Smooth muscle cell (in vitro differentiated cells): Measurements from ENCODE around the gene ENDOG. TPM values are rescaled to one million over a fixed set of nuclear protein-coding genes. Genes with fewer than 3 reads are reported as not detected.

Experiments
- DNase-seq: peaks from one replicate; lab custom pipeline; 2025; ENCODE audit not compliant: unreplicated experiment; lab: John Stamatoyannopoulos, UW
- H2AFZ ChIP-seq: fragments of 200-600 bp; sonication (generic); 2 replicates; pipeline ENCODE4 v1.6.0; 2016; ENCODE audit warnings: antibody characterized with exemption, low read depth, mild to moderate bottlenecking
- H3F3A ChIP-seq: fragments of 200-600 bp; sonication (generic); 2 replicates; pipeline ENCODE4 v1.6.0; 2017; ENCODE audit warnings: antibody characterized with exemption, low read depth
- H3K27ac ChIP-seq: fragments of 200-600 bp; sonication (generic); 2 replicates; pipeline ENCODE4 v1.5.1; 2016; ENCODE audit warnings: low read depth, mild to moderate bottlenecking
- H3K27me3 ChIP-seq: fragments of 200-600 bp; sonication (generic); 2 replicates; pipeline ENCODE4 v1.6.1; 2016; ENCODE audit warnings: low read depth, mild to moderate bottlenecking
- H3K36me3 ChIP-seq: fragments of 200-600 bp; sonication (generic); 2 replicates; pipeline ENCODE4 v1.5.1; 2016; ENCODE audit warnings: low read depth
- H3K4me1 ChIP-seq: fragments of 200-600 bp; sonication (generic); 2 replicates; pipeline ENCODE4 v1.5.1; 2016; ENCODE audit warnings: low read depth
- H3K4me2 ChIP-seq: fragments of 200-600 bp; sonication (generic); 2 replicates; pipeline ENCODE4 v1.6.0; 2016; ENCODE audit warnings: mild to moderate bottlenecking
- H3K4me3 ChIP-seq: fragments of 200-600 bp; sonication (generic); 2 replicates; pipeline ENCODE4 v1.5.1; 2016; ENCODE audit warnings: mild to moderate bottlenecking
- H3K79me2 ChIP-seq: fragments of 200-600 bp; sonication (generic); 2 replicates; pipeline ENCODE4 v1.6.0; 2016; ENCODE audit warnings: low read depth, mild to moderate bottlenecking
- H3K9ac ChIP-seq: fragments of 200-600 bp; sonication (generic); 2 replicates; pipeline ENCODE4 v1.6.0; 2016; ENCODE audit warnings: low read depth
- H3K9me3 ChIP-seq: fragments of 200-600 bp; sonication (generic); replicated peaks from 2 replicates; pipeline ENCODE4 v1.5.1; 2016; ENCODE audit warnings: low read depth
- H4K20me1 ChIP-seq: fragments of 200-600 bp; sonication (generic); 2 replicates; pipeline ENCODE4 v1.6.0; 2016; ENCODE audit warnings: low read depth
- WGBS: methylation state at CpG from one replicate; pipeline ENCODE4 v1.1.7; 2016; ENCODE audit warnings: low lambda C conversion rate; 5-methylcytosine and 5-hydroxymethylcytosine counted together
- polyA plus RNA-seq: library from polyadenylated mRNA; unstranded; fragments of >200 nt; fragmentation: Nextera tagmentation; extraction: Ambion mirVana; gene quantifications from 2 replicates; pipeline ENCODE4 v1.2.1, GENCODE V29; 2016
- total RNA-seq: library from RNA; depleted of rRNA; stranded (reverse); fragments of >200 nt; gene quantifications from 2 replicates; pipeline ENCODE4 v1.2.3, GENCODE V29; 2014
- TF ChIP-seq, protein P1 (sequence below): fragments of 200-600 bp; sonication (generic); IDR thresholded peaks from 2 replicates; pipeline ENCODE4 v1.5.1; 2017; ENCODE audit warnings: borderline replicate concordance, mild to moderate bottlenecking, antibody characterized with exemption; ENCODE audit not compliant: insufficient read depth, poor library complexity, severe bottlenecking

Gene ENDOG
- total and polyA plus RNA-seq, 2 experiments from 2014 or later = 18.4 to 30.5 TPM

DNA sequence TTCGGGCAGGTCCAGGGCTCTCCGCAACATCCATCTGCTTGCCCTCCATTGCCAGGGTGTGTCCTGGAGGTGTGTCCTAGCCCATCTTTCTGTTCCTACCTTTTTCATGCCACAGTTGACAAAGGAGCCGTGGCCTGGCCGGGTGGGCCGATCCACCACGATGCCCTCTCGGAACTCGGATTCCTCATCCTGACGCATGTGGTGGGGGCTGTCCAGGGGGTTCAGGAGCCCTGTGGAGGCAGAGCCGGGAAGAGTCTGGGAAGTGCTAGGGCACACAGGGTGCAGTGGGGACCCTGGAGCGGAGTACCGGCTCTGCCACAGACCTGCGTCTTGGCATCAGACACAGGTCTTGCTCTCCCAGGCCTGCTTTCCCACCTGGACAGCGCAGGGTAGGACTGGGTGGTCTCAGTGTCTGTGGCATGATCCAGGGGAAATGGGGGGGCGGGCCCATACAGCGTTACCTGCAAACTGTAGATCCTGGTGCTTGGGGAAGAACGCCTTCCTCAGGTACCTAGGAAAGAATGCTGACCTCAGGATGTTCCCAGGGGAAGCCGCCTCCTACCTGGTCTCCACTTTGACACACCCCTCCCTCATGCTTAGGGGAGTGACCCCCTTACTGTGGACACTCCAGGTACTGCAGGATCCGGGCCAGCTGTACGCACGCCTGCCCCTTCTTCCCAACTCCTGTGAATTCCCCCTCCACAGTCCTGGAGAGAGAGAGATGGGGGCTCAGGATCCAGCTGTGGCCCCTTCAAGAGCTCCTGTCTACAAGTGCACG lies 7.8 kb downstream of the ENDOG start:
- 95% methylated on average over 22 of the region's 22 CpGs for WGBS
- DNase-seq = no peak
- H3K27me3 ChIP-seq = no peaks in the 10 kb centered on the region

DNA sequence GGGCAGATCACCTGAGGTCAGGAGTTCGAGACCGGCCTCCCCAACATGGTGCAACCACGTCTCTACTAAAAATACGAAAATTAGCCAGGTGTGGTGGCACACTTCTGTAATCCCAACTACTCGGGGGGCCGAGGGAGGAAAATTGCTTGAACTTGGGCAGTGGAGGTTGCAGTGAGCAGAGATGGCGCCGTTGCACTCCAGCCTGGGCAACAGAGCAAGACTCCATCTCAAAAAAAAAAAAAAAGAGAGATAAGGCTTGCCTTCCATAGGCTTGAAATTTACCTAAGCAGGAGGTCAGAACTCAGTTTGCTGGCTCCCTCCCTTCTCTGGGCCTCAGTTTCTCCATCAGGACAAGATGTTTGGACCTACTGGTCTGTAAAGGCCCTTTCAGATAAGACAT lies 10.0 kb downstream of the ENDOG start:
- peaks cover 8% of the 10 kb centered on the region for H3K4me1 ChIP-seq
- TF ChIP-seq, protein P1, sequence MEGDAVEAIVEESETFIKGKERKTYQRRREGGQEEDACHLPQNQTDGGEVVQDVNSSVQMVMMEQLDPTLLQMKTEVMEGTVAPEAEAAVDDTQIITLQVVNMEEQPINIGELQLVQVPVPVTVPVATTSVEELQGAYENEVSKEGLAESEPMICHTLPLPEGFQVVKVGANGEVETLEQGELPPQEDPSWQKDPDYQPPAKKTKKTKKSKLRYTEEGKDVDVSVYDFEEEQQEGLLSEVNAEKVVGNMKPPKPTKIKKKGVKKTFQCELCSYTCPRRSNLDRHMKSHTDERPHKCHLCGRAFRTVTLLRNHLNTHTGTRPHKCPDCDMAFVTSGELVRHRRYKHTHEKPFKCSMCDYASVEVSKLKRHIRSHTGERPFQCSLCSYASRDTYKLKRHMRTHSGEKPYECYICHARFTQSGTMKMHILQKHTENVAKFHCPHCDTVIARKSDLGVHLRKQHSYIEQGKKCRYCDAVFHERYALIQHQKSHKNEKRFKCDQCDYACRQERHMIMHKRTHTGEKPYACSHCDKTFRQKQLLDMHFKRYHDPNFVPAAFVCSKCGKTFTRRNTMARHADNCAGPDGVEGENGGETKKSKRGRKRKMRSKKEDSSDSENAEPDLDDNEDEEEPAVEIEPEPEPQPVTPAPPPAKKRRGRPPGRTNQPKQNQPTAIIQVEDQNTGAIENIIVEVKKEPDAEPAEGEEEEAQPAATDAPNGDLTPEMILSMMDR = no peak

More for the DNA sequence above, 7.8 kb downstream of the ENDOG start:
- H4K20me1 ChIP-seq = no peaks in the 10 kb centered on the region
- TF ChIP-seq, protein P1 = no peak
- H2AFZ ChIP-seq = no peak overlapping the region
- H3K9ac ChIP-seq = no peak overlapping the region
- no peak overlapping the region for H3K4me2 ChIP-seq
- no peaks in the 10 kb centered on the region for H3F3A ChIP-seq
- H3K9me3 ChIP-seq = no peaks in the 10 kb centered on the region
- H3K4me1 ChIP-seq = peaks cover 8% of the 10 kb centered on the region
- no peaks in the 10 kb centered on the region for H3K36me3 ChIP-seq
- H3K79me2 ChIP-seq = no peaks in the 10 kb centered on the region
- no peak overlapping the region for H3K4me3 ChIP-seq
- no peak overlapping the region for H3K27ac ChIP-seq

DNA sequence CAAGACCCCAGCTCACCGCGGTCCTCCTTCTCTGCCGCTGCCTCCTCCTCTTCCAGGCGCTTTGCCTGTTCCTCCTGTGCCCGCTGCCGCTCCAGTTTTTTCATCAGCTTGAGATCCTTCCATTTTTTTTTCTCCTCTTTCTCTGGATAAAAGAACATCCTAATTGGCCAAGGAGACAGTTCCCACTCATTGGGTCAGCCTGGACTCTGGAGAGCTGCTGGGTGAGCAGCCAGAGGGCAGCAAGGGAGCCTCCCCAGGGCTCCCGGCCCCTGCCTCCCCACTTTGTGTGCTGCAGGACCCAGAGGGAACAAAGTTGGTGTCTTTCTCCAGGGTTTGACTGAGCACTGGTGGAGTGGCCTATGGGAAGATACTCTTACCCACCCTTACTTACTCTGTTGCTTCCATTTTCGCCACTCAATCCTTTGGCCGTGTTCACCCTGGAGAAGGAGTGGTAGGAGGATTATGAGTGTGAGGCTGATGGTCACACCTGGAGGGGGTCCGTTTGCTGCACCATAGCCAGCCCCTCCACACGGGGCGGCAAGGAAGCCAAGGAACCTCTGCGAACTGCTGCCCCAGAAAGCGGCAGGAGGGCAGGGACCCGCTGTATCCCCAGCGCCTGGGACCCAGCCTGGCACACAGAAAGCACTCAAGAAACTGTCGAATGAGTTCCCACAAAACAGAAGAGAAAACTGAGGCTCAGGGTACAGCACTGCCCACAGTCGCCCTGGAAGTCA lies 10.6 kb downstream of the ENDOG start:
- no peaks in the 10 kb centered on the region for H3K9me3 ChIP-seq
- peak overlapping the region; percentile 71 for H3K4me3 ChIP-seq
- H3K36me3 ChIP-seq = no peaks in the 10 kb centered on the region
- no peak for DNase-seq
- peak overlapping the region; percentile 91 for H2AFZ ChIP-seq
- peaks cover 8% of the 10 kb centered on the region for H3K4me1 ChIP-seq
- no peaks in the 10 kb centered on the region for H3F3A ChIP-seq
- no peaks in the 10 kb centered on the region for H3K79me2 ChIP-seq
- H3K9ac ChIP-seq = peak overlapping the region; percentile 66
- no peak overlapping the region for H3K27ac ChIP-seq
- no peaks in the 10 kb centered on the region for H4K20me1 ChIP-seq
- H3K4me2 ChIP-seq = peak overlapping the region; percentile 98
- 35% methylated on average over 18 of the region's 18 CpGs for WGBS
- TF ChIP-seq, protein P1 = no peak
- no peaks in the 10 kb centered on the region for H3K27me3 ChIP-seq

More for the DNA sequence above, 10.0 kb downstream of the ENDOG start:
- no peaks in the 10 kb centered on the region for H3K27me3 ChIP-seq
- no peak for DNase-seq
- WGBS = 95% methylated on average over 8 of the region's 8 CpGs
- H3K27ac ChIP-seq = no peak overlapping the region
- no peaks in the 10 kb centered on the region for H4K20me1 ChIP-seq
- H3K9ac ChIP-seq = no peak overlapping the region
- H3K36me3 ChIP-seq = no peaks in the 10 kb centered on the region
- no peaks in the 10 kb centered on the region for H3K9me3 ChIP-seq
- peak overlapping the region; percentile 98 for H3K4me2 ChIP-seq
- H3F3A ChIP-seq = no peaks in the 10 kb centered on the region
- H2AFZ ChIP-seq = no peak overlapping the region
- H3K79me2 ChIP-seq = no peaks in the 10 kb centered on the region
- H3K4me3 ChIP-seq = no peak overlapping the region
